ENCODE results near the gene PFKM.

DNA sequence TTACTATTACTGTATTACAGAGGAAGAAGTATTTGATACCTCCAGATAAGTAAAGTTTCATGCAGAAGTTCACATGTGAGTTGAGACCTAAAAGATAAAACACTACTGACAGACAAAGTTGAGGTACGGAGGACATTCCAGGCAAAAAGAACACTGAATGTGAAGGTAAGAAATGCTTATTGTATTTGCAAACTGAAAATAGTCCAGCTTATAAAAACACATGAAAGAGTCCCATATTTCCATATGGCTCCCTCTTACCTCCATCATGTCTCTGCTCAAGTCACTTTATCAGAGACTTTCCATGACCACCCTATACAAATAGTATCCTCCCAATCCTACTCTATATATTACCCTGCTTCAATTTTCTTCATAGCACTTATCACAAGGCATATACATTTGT, 49.1 kb upstream of the PFKM start:
- TF ChIP-seq POLR2A (IDR thresholded peaks at IDR 0.05; ENCODE audit: low read depth, low read length) (no peak), MXI1 (IDR thresholded peaks at IDR 0.05; ENCODE audit: borderline replicate concordance, low read depth, low read length) (no peak), CEBPB (IDR thresholded peaks at IDR 0.05; ENCODE audit: low read depth, low read length) (no peak), FOS (IDR thresholded peaks at IDR 0.05; ENCODE audit: low read depth, low read length) (no peak), MAFK (IDR thresholded peaks at IDR 0.05; ENCODE audit: low read depth, low read length) (no peak), MAZ (IDR thresholded peaks at IDR 0.05; ENCODE audit: borderline replicate concordance, low read depth, low read length) (no peak), RAD21 (IDR thresholded peaks at IDR 0.05; ENCODE audit: low read length) (no peak), BHLHE40 (IDR thresholded peaks at IDR 0.05; ENCODE audit: low read depth, low read length) (no peak)
- TF ChIP-seq, protein P1, sequence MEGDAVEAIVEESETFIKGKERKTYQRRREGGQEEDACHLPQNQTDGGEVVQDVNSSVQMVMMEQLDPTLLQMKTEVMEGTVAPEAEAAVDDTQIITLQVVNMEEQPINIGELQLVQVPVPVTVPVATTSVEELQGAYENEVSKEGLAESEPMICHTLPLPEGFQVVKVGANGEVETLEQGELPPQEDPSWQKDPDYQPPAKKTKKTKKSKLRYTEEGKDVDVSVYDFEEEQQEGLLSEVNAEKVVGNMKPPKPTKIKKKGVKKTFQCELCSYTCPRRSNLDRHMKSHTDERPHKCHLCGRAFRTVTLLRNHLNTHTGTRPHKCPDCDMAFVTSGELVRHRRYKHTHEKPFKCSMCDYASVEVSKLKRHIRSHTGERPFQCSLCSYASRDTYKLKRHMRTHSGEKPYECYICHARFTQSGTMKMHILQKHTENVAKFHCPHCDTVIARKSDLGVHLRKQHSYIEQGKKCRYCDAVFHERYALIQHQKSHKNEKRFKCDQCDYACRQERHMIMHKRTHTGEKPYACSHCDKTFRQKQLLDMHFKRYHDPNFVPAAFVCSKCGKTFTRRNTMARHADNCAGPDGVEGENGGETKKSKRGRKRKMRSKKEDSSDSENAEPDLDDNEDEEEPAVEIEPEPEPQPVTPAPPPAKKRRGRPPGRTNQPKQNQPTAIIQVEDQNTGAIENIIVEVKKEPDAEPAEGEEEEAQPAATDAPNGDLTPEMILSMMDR (conservative IDR thresholded peaks at IDR 0.05; ENCODE audit: low read depth, low read length) = no peak
- TF ChIP-seq, protein P2, sequence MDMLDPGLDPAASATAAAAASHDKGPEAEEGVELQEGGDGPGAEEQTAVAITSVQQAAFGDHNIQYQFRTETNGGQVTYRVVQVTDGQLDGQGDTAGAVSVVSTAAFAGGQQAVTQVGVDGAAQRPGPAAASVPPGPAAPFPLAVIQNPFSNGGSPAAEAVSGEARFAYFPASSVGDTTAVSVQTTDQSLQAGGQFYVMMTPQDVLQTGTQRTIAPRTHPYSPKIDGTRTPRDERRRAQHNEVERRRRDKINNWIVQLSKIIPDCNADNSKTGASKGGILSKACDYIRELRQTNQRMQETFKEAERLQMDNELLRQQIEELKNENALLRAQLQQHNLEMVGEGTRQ (IDR thresholded peaks at IDR 0.05; ENCODE audit: low read depth, low read length) = no peak
